SH-SY5Y (cell line): Measurements from ENCODE around the gene IL6ST.
A peak's percentile ranks its signal among the peaks of the same experiment; 100 is the strongest.

Experiments used
- GATA2 ChIP-seq: IDR thresholded peaks from 2 replicates; pipeline ENCODE4 v1.6.1; 2011; ENCODE audit warnings: mild to moderate bottlenecking, low read depth, low read length
- GATA3 ChIP-seq: IDR thresholded peaks from 2 replicates; pipeline ENCODE4 v1.6.1; 2011; ENCODE audit warnings: low read depth, mild to moderate bottlenecking, low read length, moderate library complexity

The IL6ST gene

DNA sequence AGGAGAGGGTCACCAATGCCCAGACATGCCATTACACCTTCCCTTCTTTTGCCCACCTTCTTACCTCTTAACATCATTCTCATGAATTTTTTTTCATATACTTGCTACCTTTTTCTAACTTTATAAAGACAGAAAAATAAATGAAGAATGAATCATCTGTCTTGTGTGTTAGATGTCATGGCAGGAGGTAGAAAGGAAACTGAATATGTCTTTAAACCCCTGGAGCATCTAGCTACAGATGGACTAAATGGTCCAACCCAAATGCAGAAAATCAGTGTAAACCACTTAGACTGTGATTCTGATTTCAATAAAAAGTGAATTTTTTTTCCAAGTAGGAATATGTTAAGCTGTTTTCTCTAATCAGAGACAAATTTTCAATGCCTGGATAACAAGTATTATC lies 11.8 kb upstream of the IL6ST start:
- no peak for TF ChIP-seq GATA2
- TF ChIP-seq GATA3 = no peak

DNA sequence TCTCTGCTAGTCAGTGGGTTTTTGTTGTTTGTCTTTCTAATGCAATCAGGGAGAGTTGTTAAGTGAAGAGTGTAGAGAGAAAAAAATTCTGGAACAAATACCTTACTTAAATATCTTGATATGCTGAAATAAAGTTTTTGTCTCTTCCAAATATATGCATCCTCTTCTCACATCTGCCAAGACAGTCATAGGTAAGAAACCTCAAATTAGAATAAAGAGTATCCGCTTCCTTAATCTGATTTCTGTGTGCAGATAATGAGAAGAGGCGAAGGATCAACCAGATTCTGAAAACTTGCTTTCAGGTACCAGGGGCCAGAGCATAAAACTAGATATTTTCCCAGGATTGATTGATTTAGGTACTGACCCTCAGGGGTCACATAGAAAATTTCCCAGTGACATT lies 11.3 kb upstream of the IL6ST start:
- TF ChIP-seq GATA2 (no peak), GATA3 (no peak)

DNA sequence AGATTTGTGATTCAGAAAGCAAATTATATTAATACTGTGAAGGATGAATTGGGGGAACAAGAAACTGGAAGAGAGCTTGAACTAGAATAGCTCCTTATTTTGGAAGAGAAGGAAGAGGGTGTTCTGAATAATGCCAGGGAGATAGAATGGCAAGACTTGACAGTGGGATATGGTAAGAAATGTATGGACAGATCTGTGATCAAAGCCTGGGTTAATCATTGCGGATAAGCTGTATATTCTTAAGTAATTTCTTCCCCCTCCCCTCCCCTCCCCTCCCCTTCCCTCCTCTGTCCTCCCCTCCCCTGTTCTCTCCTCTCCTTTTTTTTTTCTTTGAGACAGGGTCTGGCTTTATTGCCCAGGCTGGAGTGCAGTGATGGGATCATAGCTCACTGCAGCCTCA lies 10.1 kb upstream of the IL6ST start:
- TF ChIP-seq GATA3 (no peak), GATA2 (no peak)

DNA sequence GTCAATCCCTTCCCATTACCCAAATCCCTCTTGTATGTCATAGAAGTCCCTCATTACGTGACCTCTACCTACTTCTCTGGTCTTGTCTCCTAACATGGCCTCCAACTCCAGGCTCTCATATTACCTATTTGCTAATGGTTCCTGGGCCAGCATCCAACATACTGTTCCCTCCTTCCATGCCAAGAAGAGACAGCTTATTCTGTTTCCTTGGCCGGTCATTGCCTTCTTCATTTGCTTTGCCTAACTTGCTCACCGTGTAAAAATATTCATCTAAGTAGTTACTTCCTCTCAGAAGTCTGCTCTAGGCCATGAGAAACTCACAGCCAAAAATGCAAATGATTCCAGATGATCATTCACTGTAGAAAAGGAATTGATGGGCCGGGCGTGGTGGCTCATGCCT lies 8.9 kb upstream of the IL6ST start:
- TF ChIP-seq GATA2 (no peak), GATA3 (no peak)

DNA sequence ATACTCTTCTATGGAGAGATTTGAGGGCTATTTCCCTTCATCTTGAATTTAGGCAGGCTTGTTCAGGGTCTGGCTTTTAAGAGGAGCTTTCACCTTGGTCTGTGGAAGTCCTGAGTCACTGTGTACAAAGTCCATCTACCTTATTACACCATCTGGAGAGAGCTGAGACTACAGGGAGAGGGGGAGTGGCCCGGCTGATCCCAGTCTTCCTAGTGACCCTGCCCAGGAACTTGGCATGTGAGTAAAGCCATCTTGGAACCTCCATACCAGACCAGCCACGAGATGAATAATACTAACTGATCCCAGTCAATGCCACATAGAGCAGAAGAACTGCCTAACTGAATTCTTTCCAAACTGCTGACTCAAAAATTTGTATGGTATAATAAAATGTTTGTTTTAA lies 8.4 kb upstream of the IL6ST start:
- TF ChIP-seq GATA2 (no peak), GATA3 (no peak)

DNA sequence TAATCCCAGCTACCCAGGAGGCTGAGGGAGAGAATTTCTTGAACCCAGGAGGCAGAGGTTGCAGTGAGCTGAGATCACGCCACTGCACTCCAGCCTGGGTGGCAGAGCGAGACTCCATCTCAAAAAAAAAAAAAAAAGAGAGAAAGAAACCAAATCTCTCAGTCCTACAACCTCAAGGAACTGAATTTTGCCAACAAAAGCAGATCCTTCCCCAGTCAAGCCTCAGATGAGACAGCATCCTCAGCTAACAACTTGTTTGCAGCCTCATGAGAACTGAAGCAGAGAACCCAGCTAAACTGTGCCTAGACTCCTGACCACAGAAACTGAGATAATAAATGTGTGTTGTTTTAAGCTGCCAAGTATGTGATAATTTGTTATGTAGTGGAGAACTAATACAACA lies 7.5 kb upstream of the IL6ST start:
- TF ChIP-seq GATA3 = no peak
- TF ChIP-seq GATA2 = no peak

DNA sequence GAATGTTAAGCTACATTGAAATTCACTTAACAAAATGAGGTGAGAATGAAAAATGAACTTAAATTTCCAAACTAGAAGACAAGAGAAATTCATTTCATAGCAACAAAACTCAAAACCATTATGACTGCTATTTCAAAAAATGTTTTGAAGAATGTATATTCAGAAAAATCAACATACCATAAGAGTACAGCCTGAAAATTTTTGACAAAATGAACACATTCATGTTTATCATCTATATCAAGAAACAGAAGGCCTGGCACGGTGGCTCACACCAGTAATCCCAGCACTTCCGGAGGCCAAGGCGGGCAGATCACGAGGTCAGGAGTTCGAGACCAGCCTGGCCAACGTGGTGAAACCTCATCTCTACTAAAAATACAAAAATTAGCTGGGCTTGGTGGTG lies 4.2 kb upstream of the IL6ST start:
- TF ChIP-seq GATA2 (no peak), GATA3 (no peak)

DNA sequence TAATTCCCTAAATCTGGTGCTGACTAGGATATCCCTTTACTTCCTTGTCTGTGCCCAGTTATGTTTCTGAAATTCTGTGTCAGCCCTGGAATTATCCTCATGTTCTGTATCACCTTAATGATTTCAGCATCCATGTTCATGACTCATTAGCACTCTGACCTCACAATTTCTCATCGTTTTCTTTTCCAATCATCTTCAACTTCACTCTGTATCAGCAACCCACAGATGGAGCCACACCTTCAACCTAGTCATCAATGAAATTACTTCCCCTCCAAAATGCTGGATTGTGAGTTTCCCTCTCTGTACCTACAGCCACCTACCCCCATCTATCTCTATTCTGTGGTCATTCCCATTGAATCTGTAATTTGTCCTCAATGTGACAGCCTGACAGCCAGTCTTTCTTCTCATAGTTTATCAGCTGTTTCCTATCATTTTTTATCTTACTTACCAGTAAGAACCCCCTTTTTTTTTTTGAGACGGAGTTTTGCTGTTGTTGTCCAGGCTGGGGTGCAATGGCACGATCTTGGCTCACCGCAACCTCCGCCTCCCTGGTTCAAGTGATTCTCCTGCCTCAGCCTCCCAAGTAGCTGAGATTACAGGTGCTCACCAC lies 3.1 kb upstream of the IL6ST start:
- no peak for TF ChIP-seq GATA2

DNA sequence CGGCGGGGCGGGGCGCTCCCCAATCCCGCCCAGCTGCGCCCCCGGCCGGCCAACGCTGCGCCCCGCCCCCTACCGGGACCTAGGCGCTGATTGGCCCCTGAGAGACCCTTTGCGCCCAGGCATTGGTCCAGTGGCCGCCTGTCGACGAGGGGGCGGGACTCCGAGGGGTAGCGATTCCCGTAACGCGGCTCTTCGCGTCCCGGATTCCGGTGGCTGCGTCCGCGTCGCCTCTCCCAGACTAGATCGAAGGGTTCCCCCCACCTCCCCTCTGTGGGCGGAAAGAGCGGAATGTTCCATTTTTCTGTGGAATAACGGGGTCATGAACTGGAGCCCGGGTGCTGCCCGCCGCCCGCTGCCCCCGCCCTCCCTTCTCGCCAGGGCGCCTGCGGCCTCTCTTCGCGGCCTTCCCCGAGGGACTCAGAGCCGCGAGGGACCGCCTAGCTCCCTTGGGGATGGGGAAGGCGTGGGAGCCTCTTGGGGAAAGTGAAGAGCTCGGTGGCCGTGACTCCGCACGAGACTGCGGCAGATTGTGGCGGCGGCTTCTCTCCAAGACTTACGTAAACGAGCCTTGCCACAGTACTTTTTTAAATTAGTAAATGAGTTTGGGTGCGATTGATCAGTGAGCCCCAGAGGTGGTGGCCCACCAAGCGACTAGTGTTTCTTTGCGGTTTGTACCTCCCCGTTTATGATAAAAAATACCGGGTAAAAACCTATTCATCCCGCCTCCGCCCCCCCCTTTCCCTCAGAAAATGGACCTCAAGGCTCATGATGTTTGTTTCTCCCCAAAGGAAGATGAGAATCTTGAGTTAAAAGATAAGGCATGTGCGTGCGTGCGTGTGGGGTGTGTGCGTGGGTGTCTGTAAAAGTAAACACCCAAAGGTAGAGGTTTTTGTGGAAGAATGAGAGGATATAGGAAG lies 493 bp upstream of the IL6ST start:
- no peak for TF ChIP-seq GATA3
- TF ChIP-seq GATA2 = 0 out of 2 replicates have a peak, but pooled peaks have one; percentile 11

DNA sequence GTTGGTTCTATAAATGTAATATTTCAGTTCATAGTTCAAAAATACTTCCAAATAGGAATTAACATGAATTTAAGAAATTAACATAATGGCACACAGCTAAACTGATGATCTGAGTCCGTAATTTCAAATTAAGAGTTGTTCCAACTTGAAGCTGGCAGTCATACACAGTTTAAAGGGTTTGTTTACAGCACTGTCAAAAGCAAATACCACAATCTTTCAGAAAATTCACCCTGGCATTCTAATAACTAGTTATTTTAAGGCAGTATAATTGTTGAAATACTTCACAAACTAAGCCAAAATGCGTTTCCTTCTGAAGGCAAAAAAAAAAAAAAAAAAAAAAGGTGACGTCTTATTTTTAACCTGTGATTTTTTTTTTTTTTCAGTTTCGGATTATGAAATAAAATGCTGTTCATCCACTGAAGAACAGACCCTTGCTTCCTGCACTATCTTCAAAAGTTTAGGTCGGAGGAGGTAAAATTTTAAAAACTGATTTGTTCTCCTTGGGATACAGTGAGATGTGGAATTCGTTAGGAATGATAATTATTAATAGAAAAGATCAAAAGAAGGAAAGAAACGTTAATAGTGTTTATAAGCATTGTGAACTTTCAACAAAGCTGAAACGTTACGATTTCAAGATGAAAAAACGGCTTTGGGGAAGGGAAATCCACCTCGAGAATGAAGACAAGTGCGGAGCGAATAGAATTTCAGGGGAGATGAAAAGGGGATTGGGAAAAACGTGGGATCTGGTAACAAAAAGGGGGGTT lies 850 bp downstream of the IL6ST start:
- no peak for TF ChIP-seq GATA2
- no peak for TF ChIP-seq GATA3

DNA sequence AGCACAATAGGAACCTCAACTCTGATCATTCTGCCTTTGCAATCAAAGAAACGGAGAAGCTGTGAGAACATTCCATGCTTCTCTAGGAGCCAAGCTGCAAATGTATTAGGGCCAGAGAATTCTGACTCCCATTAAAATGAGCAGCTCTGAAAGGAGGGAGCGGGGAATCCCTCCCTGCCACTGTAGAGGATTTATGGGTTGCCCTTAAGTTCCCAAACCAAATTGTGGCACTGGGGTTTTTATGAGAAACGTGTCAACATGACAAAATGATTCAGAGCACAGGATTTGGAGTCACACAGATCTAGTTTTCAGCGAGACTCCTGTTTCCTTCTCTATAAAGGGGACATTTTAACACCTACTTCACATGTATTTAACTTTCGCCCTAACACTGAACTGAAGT lies 1.8 kb downstream of the IL6ST start:
- TF ChIP-seq GATA2 = no peak
- no peak for TF ChIP-seq GATA3

DNA sequence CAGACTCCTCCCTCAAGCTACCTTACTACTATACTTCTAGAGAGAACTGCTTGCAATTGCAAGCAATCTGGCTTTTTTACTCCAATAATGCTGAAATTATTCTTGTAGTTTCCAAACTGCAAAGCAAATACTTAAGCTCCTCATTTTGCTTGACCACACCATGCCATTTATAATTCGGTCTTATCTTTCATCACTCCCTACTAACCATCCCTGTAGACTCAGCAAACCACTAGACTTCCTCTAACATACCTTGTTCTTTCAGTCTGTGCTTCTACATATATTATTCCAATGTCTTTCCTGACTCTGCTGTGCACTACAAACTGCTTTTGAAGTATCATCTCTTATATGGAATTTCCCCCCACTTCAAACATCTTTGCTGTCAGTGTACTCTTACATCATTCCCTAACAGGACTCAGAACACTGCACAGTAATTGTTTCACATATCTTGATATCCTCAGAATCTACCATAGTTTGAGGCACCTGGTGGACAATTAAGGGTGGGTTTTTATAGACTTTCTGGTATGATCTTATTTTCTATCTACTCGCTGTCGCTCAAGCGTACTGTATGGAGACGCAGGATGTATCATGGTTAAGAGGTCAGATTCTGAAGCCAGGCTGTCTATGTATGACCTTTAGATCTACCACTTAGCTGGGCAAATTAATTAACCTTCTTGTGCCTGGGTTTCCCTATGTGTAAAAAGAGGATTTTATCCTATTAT lies 2.8 kb downstream of the IL6ST start:
- TF ChIP-seq GATA2 (no peak), GATA3 (no peak)

DNA sequence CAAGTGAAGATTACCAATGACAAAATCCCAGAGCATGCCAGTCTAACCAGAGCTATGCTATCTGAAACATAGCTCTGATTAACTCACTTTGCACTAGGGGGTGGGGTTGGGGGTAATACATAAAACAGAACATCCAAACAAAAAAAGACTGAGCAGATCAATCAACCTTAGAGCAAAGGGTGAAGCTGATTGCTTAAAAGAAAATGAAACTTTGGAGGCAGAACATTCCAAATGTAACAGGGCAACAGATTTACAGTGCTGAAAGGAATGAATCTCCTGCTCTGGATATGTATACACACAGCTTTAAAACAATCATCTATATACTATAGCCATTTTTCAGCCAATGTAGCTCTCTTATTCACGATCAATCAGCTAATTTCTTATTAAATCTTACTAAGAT lies 4.9 kb downstream of the IL6ST start:
- TF ChIP-seq GATA2 = no peak
- no peak for TF ChIP-seq GATA3
